ENCODE results near the gene GAL.

GAL gene

DNA sequence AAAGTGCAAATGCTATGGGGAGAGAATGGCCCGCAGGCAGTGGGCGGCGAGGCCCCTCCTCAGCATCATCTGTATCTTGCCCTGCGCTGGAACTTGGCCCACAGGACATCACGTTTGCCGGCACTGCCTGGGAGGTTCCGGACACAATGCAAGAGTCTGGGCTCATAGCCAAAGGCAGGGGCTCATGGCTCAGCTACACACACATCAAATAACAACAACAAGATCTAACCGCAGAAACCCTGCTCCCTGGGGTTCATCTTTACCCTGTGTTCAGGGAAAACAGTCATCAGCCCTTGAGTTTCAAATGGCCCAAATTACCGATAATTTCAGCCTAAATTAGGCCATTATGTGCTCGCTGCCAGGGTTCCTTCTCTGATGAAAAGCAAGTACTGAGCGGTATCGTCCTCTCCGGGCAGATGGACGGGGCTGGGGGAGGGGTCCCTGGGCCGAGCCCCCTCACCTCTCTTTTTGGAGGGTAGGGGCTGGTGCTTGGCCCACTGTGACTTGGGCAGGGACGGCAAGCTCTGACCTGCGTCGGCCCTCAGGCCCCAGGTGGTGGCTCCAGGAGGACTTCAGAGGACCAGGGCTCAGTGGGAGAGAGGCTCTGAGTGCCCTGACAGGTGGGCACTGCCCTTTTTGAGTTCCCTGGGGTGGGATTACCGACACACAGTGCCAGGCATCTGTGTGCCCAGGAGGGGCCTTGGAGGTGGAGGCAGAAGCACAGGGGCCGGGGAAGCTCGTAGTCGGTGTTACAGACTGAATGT, 25.0 kb upstream of the GAL start:
- peak; percentile 96 for DNase-seq

DNA sequence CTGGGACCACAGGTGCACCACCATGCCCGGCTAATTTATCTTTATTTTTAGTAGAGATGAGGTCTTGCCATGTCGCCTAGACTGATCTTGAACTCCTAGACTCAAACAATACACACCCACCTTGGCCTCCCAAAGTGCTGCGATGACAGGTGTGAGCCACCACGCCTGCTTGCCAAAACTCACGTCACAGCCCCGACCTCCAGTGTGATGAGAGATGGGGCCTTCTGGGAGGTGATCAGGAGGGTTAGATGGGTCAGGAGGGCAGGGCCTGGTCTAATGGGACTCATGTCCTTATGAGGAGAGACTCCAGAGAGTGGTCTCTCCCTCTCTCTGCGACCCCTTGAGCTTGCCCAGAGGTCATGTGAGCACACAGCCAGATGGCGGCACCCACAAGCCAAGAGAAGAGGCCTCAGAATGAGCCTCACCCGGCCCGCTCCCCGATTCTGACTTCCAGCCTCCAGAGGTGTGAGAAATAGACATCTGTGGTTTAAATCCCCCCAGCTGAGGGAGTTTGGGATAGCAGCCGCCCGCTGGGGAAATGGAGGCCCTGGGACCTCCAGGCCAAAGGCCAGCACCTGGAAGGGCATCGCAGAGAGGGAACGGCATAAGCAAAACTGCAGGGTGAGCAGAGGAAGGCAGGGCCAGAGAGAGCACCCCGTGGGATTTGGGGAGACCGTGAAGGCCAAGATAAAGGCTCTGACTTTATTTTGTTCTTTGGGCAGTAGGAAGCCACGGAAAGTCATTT, 24.1 kb upstream of the GAL start:
- no peak for DNase-seq

DNA sequence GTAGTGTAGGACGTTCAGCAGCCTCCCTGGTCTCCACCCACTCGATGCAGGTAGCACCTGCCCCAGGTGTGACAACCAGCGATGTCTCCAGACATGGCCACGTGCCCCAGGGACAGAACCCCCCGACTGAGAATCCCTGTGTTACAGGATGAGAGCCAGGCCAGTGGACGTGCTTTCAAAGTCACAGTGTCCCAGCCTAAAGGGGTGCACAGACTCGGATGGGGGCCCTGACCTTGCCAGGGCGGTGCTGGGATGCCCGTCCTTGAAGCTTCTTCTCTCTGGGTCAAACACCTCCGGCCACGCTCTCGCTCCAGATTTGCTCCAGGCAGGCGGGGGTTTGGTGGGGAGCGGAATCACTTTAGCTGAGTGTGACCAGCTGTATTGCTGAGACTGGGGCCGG, 23.3 kb upstream of the GAL start:
- no peak for DNase-seq

DNA sequence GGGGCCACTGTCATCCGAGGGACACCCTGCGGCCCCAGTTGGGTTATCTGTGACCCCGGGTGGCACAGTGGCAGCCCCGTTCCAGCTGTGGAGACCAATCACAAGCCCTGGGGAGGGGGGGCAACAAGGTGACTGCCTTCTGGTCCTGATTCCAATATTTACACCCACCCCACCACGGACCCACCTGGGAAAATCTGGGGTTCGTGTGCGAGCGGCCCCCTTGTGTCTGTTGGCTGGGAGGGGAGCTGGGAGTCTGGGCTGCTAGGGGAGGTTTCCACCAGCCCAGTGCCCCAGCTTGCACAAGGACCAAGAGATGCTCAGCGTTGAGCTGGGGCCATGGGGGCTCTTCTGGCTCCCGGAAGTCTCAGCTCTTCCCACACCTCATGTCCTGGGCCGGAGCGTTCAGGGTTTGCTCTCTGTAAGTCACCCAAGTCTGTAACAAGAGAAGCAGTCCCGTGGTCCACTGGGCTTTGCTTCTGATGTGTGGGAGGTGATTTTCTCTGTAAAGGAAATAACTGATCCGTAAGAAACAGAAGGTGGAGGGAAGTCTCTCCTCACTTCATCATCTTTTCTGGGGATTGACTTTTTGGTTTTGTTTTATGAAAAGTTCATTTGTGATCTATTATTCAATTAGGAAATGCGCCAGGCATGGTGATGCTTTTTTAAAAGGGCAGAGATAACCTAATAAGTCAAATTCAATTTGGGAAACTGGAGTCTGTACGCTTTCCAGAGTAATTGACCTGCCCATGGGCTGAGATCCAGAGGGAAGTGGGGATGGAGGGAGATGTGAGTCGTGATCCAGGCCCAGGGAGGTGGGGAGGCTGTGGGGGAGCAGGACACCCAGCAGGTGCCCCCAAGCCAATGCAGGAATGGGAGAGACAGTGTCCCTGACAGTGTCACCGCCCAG, 22.4 kb upstream of the GAL start:
- DNase-seq: no peak

DNA sequence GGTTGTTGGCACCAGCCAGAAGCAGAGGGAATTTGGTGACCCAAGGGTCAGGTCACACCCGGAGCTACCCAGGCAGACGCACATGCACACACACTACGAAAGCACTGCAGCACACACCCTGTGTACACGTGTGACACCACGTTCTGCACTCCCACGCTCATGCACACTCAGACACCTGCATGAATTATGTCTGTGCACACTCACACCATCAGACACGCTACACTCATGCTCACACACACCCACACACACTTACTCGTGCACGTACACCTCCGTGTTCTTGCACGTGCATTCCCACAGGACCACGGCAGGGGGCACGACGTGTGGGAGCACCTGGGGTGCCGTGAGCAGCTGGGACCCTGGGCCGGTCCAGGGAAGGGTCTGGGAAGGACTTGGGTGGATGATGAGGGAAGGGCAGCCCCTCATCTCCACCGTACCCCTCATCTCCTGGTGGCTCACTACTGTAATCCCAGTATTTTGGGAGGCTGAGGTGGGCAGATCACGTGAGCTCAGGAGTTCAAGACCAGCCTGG, 20.8 kb upstream of the GAL start:
- DNase-seq: no peak

DNA sequence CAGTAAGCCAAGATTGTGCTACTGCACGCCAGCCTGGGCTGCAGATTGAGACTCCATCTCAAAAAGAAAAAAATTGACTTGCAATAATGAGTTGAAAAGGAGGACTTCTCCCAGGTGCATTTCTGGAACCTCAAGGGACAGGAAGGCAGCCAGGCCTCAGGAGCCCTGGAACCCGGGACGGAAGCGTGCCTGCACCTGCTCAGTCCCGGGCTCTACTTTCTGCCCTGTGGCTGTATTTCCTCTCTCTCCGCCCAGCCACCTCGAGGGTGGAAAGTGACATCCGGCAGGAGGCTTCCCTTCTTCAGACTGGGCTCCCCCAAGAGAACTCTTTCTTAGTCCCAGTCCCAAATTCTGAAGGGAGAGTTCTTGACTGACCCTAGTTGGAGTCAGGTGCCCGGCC, 20.2 kb upstream of the GAL start:
- no peak for DNase-seq

DNA sequence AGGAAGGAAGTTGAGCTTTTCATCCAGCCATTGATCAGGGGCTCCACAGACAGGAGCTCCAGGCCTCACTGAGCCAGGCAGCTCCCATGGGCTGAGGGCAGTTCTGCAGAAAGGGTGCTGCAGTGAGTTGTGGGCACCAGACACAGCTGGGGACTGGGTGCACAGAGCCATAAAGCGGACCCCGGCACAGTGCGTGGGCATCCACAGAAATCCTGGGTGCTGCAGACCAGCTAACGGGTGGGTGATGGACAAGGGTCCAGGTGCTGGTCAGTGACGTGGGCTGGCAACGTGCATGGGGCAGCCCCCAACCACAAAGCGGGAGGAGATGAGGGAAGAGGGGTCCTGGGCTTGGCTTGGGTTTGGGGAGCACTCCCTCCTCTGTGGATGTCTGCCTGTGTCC, 19.4 kb upstream of the GAL start:
- no peak for DNase-seq

DNA sequence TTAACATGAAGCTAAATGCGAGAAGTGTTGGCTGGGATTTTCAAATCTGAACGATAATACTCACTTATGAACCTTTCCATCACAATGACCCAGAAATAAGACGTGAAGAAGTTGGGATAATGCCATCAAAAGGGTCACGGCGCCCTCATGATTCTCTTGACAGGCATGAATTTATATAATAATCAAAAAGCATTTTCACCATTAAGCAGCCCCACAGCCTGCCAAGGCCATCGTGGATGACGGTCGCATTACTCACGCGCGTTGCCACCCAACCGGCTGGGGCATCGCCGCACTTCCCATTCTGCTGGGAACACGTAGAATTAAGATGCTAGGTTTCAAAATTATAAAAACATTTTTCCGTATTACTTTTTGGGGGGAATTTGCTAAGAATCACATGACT, 18.9 kb upstream of the GAL start:
- no peak for DNase-seq

DNA sequence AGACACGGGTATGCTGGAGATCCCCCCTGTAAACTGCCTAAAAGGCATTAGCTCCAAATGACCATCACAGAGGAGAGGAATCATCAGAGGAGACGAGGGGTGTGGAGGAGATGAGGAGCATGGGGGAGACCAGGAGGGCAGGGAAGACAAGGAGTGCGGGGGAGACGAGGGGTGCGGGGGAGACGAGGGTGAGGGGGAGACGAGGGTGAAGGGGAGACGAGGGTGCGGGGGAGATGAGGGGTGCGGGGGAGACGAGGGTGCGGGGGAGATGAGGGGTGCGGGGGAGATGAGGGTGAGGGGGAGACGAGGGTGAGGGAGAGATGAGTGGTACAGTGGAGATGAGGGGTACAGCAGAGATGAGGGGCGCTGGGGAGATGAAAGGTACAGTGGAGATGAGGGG, 17.5 kb upstream of the GAL start:
- no peak for DNase-seq

DNA sequence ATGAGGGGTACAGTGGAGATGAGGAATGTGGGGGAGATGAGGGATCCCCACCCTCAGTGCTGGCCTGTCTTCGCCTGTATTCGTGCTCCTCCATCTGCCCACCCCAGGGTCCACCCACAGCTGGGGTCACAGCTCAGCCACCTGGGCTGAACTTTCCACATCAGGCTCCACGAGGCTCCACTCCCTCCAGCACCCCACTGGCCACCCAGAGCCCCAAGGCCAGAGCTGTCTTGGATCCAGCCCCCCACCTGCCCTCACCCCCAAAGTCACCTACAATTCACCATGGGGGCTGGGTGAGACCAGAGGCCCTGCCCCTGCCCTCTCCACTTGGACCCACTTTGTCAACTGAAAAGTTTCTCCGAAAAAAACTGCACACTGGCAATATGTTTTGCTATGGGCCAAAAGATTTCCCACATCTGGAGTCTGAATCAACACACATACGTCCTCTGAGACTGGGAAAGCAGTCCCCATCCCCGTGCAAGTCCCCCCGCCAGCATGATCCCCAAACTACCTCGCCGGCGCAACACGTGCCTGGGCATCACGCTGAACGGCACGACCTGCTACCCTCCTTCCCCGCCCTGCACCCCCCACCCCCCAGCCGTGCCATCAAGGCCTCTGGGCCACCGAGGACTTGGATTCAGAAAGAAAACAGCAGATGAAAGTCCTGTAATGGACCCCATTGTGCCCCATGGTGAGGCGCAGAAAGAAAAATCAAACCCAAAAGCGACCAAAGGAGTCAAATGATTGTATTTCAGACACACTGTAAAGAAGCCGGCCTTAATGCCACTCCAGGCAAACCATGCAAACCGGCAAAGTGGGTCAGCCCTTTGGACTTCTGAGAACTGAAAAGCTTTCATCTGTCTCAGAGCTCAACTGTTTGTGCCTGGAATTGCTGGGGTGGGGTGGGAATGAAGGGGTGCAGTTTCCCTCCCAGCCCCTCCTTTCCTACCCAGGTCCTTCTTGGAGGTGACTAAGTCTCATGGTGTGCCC, 16.5 kb upstream of the GAL start:
- no peak for DNase-seq

DNA sequence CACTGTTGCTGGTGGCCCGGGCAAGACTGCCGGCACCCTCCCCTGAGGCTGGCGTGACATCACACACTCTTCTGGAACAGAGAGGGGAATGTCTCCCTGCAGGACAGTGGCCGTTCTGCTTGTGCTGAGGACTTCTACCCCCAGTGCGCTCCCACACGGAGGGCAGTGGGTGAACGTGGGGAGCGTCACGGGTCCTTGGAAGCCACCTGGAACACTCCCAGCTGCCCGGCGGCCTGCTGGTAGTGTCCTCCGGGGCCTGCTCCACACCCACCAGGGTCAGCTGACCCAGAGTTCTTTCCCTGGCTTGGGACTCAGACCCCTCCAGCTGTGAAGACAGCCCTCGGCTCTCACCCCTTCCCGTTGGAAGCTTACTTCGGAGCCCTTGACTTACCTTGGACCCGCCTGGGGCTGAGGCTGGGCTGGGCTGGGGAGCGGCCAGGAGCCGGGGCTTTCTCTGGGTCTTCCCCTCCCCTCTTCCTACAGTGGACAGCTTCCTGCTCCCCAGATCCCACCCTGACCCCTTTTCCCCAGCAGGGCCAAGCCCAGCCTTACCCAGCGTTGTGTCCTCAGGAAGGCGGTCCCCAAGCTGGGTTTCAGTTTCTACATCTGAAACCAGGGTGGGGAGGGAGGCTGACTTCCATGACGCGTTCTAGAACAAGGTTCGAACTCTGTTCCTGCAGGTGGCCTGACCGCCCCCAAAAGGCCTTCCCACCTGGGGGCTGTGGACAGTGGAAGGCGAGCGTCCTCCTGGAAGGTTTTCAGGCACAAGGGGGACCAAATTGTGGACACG, 14.8 kb upstream of the GAL start:
- DNase-seq: no peak

DNA sequence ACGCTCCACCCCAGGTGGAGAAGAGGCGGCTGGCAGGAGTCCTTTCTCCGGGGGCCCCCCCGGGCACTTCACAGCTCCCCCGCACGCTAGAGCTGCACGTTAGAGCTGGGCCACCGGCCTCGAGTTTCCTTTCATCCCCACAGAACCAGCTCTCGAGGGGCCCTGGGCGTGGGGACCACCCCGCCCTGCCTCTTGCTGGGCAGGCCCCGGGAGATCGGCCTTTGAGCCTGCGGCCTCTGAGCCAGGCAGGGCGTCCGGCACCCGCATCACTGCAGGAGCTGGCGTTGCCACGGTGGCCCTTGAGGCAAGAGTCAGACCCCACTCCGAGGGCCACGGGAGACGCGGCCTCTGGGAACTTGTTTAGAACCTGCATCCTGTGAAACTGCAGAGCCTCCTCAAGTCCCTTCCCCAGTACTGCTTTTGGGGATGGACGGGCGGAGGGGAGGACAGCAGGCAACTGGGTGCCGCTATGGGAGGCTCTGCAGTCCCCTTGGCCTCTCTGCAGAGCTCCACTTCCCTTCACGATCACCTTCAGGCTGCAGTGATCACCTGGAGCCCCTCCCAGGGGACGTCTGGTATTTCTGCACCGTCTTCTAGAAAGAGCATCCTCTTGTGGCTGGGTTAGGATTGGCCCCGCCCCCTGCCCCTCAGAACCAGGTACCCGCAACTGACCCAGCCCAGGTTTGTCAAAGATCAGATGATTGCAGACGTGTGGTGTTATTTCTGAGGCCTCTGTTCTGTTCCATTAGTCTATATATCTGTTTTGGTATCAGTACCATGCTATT, 13.9 kb upstream of the GAL start:
- DNase-seq: no peak

DNA sequence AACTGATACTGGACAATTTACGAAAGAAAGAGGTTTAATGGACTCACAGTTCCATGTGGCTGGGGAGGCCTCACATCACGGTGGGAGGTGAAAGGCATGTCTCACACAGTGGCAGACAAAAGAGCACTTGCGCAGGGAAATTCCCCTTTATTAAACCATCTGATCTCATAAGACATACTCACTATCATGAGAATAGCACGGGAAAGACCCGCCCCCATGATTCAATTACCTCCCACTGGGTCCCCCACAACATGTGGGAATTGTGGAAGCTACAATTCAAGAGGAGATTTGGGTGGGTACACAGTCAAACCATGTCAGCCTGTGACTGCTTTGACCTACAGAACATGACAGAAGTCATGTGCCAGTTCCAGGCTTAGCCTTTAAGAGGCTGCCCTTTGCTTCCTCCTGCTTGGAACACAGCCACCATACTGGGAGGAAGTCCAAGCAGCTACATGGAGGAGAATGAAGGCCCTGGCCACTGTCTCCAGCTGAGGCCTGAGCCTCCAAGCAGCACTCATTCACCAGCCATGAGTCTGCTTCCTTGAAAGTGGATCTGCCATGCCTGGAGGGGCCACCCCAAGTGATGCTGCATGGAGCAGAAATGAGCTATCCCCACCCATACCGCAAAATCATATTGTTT, 10.9 kb upstream of the GAL start:
- no peak for DNase-seq

DNA sequence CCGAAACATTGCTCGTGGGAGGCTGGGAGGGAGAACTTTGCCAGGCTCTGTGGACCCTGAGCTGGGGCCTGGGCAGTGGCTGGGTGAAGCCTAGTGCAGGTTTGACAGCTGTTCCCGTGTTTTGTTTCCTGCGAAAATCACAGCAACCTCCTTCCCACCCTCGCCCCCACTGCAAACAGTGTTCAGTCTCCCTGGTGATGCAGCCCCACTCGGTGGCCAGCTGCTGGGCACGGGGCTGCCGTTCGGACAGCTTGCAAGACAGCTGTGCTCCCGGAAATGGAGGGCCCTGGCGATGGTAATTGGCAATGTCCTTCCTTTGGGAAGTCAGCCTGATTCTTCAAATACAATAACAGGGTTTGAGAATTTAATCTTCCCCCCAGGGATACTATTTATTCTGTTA, 10.4 kb upstream of the GAL start:
- DNase-seq: no peak

DNA sequence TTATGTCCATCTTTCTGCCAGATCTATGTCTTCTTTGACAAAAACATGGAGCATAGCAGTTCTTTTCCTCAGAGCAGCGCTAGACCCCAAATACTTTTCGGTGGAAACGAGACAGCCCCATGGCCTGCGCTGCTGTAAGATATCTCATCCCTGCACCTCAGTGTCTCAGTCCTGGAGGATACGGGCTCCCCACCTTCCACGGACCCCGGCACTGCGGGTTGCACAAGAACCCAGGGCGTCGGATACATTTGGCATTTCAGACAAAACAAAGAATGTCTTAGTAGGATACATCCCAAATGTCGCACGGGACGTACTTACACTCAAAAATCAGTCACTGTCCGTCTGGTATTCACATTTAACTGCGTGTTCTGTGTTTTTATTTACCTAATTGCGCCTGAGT, 9.9 kb upstream of the GAL start:
- no peak for DNase-seq

DNA sequence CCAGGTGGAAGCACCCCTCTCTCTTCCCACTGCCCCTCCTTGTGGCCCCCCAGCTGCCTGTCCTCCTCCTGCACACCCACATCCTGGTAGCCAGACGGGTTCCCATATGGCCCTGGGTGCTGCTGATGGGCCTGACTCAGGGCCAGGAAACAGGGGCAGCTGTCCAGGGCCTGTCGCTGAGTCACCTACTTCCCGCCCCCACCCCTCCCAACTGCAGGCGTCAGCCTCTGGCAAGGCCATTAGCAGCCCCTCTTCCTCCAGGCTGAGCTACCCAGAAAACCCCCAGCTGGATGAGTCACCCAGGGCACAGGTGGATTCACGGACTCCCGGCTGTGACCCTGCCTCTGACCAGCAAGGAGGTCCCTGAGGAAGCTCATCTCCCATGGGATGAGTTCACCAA, 6.9 kb upstream of the GAL start:
- DNase-seq: no peak

DNA sequence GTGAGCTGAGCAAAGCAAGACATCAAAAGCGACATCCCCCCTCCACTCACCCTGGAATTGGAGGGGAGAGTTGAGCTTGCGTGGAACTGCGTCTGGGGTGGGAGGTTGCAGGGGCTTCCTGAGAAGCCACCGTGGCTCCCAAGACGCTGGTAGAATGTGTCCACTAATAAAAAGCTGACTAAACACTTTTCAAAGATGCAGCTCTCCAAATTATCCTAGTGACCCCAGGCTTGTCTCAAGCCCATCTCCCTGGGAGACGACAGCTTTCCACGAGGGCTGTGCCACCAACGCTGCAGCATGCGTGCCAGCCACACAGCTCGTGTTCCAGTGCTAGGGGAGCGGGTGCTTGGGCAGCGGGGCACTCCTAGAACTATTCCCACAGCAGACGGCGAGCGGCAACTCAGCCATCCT, 6.3 kb upstream of the GAL start:
- no peak for DNase-seq

DNA sequence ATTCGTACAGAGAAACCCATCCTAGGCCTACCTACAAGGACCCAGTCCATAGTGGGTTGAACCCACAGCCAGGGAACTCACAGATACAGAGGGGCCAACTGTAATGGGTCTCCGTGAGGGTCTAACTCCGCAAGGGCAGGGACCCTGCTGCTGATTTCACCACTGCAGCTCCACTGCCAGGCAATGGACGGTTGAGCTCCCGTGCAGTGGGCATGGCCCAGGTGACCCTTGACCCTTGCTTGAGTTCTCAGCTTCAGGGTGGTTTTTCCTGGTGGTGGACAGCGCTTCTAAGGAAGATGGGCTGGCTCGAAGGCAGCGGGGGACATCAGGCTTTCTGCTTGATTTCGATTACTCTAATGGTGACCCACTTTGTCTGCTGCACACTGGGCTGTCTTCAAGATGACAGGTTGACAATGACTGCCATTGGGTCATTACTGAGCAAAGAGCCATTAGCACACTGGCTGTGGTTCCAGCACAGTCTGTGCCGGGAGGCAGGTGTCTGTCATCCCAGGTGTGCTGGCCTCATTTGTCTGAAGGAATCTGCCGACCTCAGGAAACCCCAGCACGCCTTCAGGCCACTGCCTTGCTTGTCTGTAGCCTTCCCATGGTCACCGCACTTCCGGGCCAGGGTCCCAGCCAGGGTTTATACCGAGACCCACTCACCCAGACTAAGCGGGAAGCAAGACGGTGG, 3.7 kb upstream of the GAL start:
- DNase-seq: no peak

DNA sequence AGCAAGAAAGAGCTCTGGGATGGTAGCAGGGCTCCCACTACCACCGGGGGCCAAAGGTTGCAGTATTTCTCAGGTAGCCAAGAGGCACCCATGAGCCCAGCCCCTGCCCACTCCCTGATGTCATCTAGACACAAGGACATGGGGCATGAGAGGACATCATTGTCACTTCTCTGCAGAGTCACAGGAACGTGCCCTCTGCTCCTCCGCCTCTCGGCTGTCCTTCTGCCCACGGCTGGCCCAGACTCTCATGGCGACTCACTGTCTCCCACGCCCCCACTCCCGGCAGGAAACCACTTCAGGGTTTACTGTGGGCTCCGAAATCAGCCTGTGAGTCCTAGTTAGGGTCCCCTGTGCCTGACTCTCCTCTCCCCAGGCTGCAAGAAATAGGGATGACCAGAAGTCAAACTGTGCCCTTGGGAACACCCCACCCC, 1.8 kb upstream of the GAL start:
- DNase-seq: no peak

All from NCI-H1092 (cell line).